ENCODE measurements around the gene FLAD1. TPM values are rescaled to one million over a fixed set of nuclear protein-coding genes. Genes with fewer than 3 reads are reported as not detected.

FLAD1 gene
- total and polyA plus RNA-seq, 2 of the 4 experiments (the other 2 are of a cell fraction), result 26.3 to 37.3 TPM

- Histone ChIP-seq H2AK5ac (ENCODE audit: low read depth, low read length) (no peak overlapping the region), H3K27me3 (ENCODE audit: control insufficient read depth, insufficient read depth, low read length) (no peaks in the 10 kb centered on the region), H3K14ac (replicated peaks; ENCODE audit: low read depth, low read length) (no peak overlapping the region), H3K9me3 (ENCODE audit: control insufficient read depth, insufficient read depth, low read length) (no peaks in the 10 kb centered on the region), H2AK9ac (replicated peaks; ENCODE audit: low read depth, low read length, poor library complexity) (no peak overlapping the region), H3K4me2 (ENCODE audit: low read depth, low read length) (no peak overlapping the region), H3K23ac (ENCODE audit: low read depth, low read length) (no peak overlapping the region), H4K20me1 (ENCODE audit: insufficient read depth, low read length) (peaks cover 19% of the 10 kb centered on the region), H3K9ac (ENCODE audit: low read depth, low read length) (no peak overlapping the region), H3K4me1 (ENCODE audit: control insufficient read depth, insufficient read depth, low read length) (peaks cover 5% of the 10 kb centered on the region), H2BK5ac (ENCODE audit: low read depth, low read length, poor library complexity, severe bottlenecking) (no peak overlapping the region), H3K36me3 (ENCODE audit: control insufficient read depth, insufficient read depth, low read length) (peaks cover 11% of the 10 kb centered on the region), H2BK15ac (ENCODE audit: low read depth, low read length) (no peak overlapping the region), H4K8ac (ENCODE audit: low read depth in 2 of 2, low read length in 2 of 2) (no peak overlapping the region), H3K18ac (ENCODE audit: low read depth, low read length) (no peak overlapping the region), H2BK20ac (ENCODE audit: low read depth, low read length) (no peak overlapping the region), H3K4me3 (ENCODE audit: insufficient read depth, low read depth, low read length) (no peak overlapping the region), H3K79me1 (ENCODE audit: low read depth in 1 of 2, low read length in 2 of 2) (peaks cover 0 to 45% of the 10 kb centered on the region in 2 experiments; a peak in 3 of 4 replicates), H2BK120ac (ENCODE audit: low read depth, low read length) (no peak overlapping the region), H3K9me1 (ENCODE audit: insufficient read depth, low read length) (peaks cover 5% of the 10 kb centered on the region; the same call in 1 of the 2 replicates), H2AFZ (replicated peaks; ENCODE audit: low read length, poor library complexity) (no peak overlapping the region), H3K4ac (ENCODE audit: low read depth, low read length) (no peak overlapping the region), H3K27ac (ENCODE audit: insufficient read depth, low read length) (no peak overlapping the region), H4K5ac (ENCODE audit: low read depth, low read length) (no peak overlapping the region), H3K56ac (ENCODE audit: extremely low read depth, insufficient read depth, low read length) (no peak overlapping the region), H4K91ac (ENCODE audit: insufficient read depth, low read depth, low read length) (no peak overlapping the region)
- no TSS peak for BruUV-seq (replicated peaks)
- intact Hi-C loops (cut with micrococcal nuclease), result no loop called here
- ChIA-PET POLR2A (ENCODE audit: unreplicated experiment) (no interaction called here), CTCF (no interaction called here)
- TF ChIP-seq BHLHE40 (IDR thresholded peaks at IDR 0.05; ENCODE audit: low read depth, low read length) (no peak), NFE2L2 (IDR thresholded peaks at IDR 0.05; ENCODE audit: low read depth, low read length) (no peak), CHD1 (IDR thresholded peaks at IDR 0.05; ENCODE audit: low read depth, low read length) (no peak), USF2 (IDR thresholded peaks at IDR 0.05; ENCODE audit: low read depth, low read length) (no peak), FOS (IDR thresholded peaks at IDR 0.05; ENCODE audit: low read depth, low read length) (no peak), MXI1 (IDR thresholded peaks at IDR 0.05; ENCODE audit: borderline replicate concordance, low read depth, low read length) (no peak), MAFK (IDR thresholded peaks at IDR 0.05; ENCODE audit: low read depth, low read length) (no peak), POLR2A (IDR thresholded peaks at IDR 0.05; ENCODE audit: low read depth, low read length) (no peak), SMC3 (IDR thresholded peaks at IDR 0.05; ENCODE audit: low read depth, low read length) (no peak), CTCF (conservative IDR thresholded peaks at IDR 0.05; ENCODE audit: low read depth, low read length) (no peak), CEBPB (IDR thresholded peaks at IDR 0.05; ENCODE audit: low read depth, low read length) (no peak), RCOR1 (IDR thresholded peaks at IDR 0.05; ENCODE audit: insufficient replicate concordance, low read length) (no peak), MAZ (IDR thresholded peaks at IDR 0.05; ENCODE audit: borderline replicate concordance, low read depth, low read length) (no peak), ELK1 (IDR thresholded peaks at IDR 0.05; ENCODE audit: borderline replicate concordance, low read depth, low read length) (no peak), RFX5 (IDR thresholded peaks at IDR 0.05; ENCODE audit: low read depth, low read length) (no peak), RAD21 (IDR thresholded peaks at IDR 0.05; ENCODE audit: low read length) (no peak)
- dilution Hi-C loops (cut with HindIII; ENCODE audit: low sequenced_read_pairs, unreplicated experiment), result no loop called here
- WGBS, 2 experiments (ENCODE audit: extremely low coverage in 2 of 2, insufficient read length in 1 of 2), result no CpG with 5 or more reads among the region's 11 CpGs
- ATAC-seq (ENCODE audit: low read depth), result no peak
- no peak for DNase-seq
- in situ Hi-C loops (cut with MboI; ENCODE audit: low sequenced_read_pairs), result no loop called here
Observed at GRCh38 chr1:155010211-155010918, 27.2 kb downstream of the FLAD1 start.
